NCI-H146 treated with DMSO at 0.1 percent for 48 hours (cell line): ENCODE measurements around the gene ANKRD17.
"Not testable (repeated sequence)": the region's sequence is repeated elsewhere in the genome, so short reads cannot be mapped to it uniquely, and the experiment has no call there.

ENCODE experiments used
- DNase-seq: peaks from one replicate; lab custom pipeline; 2025; ENCODE audit not compliant: unreplicated experiment; lab: John Stamatoyannopoulos, UW

ANKRD17 gene

GRCh38 chr4:73205482-73205881 lies 53.1 kb downstream of the ANKRD17 start:
- DNase-seq, result no peak

GRCh38 chr4:73203976-73204375 lies 54.6 kb downstream of the ANKRD17 start:
- not testable (repeated sequence) for DNase-seq

GRCh38 chr4:73197220-73197619 lies 61.4 kb downstream of the ANKRD17 start:
- no peak for DNase-seq

GRCh38 chr4:73194064-73194463 lies 64.5 kb downstream of the ANKRD17 start:
- DNase-seq, result no peak

GRCh38 chr4:73193659-73194058 lies 64.9 kb downstream of the ANKRD17 start:
- DNase-seq, result no peak

GRCh38 chr4:73193155-73193554 lies 65.4 kb downstream of the ANKRD17 start:
- no peak for DNase-seq

GRCh38 chr4:73189274-73189810 lies 69.3 kb downstream of the ANKRD17 start:
- DNase-seq, result no peak

GRCh38 chr4:73187325-73187724 lies 71.3 kb downstream of the ANKRD17 start:
- DNase-seq, result no peak

GRCh38 chr4:73185903-73186302 lies 72.7 kb downstream of the ANKRD17 start:
- no peak for DNase-seq

GRCh38 chr4:73181231-73181630 lies 77.4 kb downstream of the ANKRD17 start:
- DNase-seq, result no peak

- no peak for DNase-seq
Measured at GRCh38 chr4:73178389-73178788, 80.2 kb downstream of the ANKRD17 start.

- DNase-seq, result no peak
Measured at GRCh38 chr4:73172161-73172560, 86.4 kb downstream of the ANKRD17 start.

- no peak for DNase-seq
Measured at GRCh38 chr4:73170518-73171198, 87.9 kb downstream of the ANKRD17 start.

GRCh38 chr4:73166212-73166611 lies 92.4 kb downstream of the ANKRD17 start:
- no peak for DNase-seq

GRCh38 chr4:73161527-73162185 lies 96.9 kb downstream of the ANKRD17 start:
- no peak for DNase-seq

- DNase-seq, result no peak
Measured at GRCh38 chr4:73156394-73156793, 102.2 kb downstream of the ANKRD17 start.

GRCh38 chr4:73152893-73153292 lies 105.7 kb downstream of the ANKRD17 start:
- no peak for DNase-seq

- DNase-seq, result no peak
Measured at GRCh38 chr4:73142995-73143547, 115.5 kb downstream of the ANKRD17 start.

GRCh38 chr4:73139991-73140390 lies 118.6 kb downstream of the ANKRD17 start:
- no peak for DNase-seq

GRCh38 chr4:73139245-73139644 lies 119.4 kb downstream of the ANKRD17 start:
- DNase-seq, result no peak

- no peak for DNase-seq
Measured at GRCh38 chr4:73137121-73137520, 121.5 kb downstream of the ANKRD17 start.

- DNase-seq, result no peak
Measured at GRCh38 chr4:73133784-73134183, 124.8 kb downstream of the ANKRD17 start.
